D721Med (cell line): ENCODE results near the gene CXCR6.

Experiments
- DNase-seq: peaks from one replicate; pipeline ENCODE4 v3.0.0; 2011; ENCODE audit warnings: low spot score; ENCODE audit not compliant: insufficient read length
- FAIRE-seq: peaks from 2 replicates; lab custom pipeline; 2011; peaks lifted over from hg19 to GRCh38; lab: Jason Lieb, UNC
- CTCF ChIP-seq: IDR thresholded peaks from 2 replicates; pipeline ENCODE4 v1.5.1; 2012; ENCODE audit warnings: mild to moderate bottlenecking, control low read depth; ENCODE audit not compliant: insufficient read depth; ENCODE audit errors: missing control alignments

CXCR6 gene

GRCh38 chr3:45922039-45922326 lies 21.3 kb upstream of the CXCR6 start:
- no peak for DNase-seq
- no peak for TF ChIP-seq CTCF
- FAIRE-seq, result no peak

- FAIRE-seq, result no peak
- DNase-seq, result no peak
- no peak for TF ChIP-seq CTCF
Observed at GRCh38 chr3:45922950-45923590, 20.2 kb upstream of the CXCR6 start.

DNA sequence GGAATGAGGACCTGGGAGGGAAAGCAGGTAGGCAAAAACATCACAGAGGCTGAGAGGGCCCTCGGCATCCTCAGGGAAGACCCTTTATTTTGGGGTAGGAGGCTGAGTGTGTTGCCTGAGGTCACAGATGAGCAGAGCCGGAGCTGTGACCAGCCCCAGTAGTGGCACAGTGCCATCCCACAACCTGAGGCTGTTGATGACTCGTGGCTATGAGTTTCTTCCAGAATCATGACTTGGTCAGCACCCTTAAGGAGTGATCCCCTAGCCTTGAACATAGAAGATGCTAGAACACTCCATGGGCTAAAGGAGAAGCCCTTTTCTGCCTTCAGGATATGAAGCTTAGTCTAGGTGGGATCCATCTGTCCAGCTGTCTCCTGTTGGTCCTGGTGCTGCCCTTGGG lies 19.5 kb upstream of the CXCR6 start:
- DNase-seq, result no peak
- no peak for TF ChIP-seq CTCF
- FAIRE-seq, result no peak

GRCh38 chr3:45927881-45928280 lies 15.4 kb upstream of the CXCR6 start:
- TF ChIP-seq CTCF, result no peak

GRCh38 chr3:45929042-45929679 lies 14.1 kb upstream of the CXCR6 start:
- FAIRE-seq, result no peak
- peak; percentile 42 for TF ChIP-seq CTCF
- peak; percentile 48 for DNase-seq

More at GRCh38 chr3:45927881-45928280, 15.4 kb upstream of the CXCR6 start:
- DNase-seq (no peak), FAIRE-seq (no peak)

- no peak for DNase-seq
- no peak for TF ChIP-seq CTCF
- FAIRE-seq, result no peak
Observed at GRCh38 chr3:45931496-45931895, 11.8 kb upstream of the CXCR6 start.

DNA sequence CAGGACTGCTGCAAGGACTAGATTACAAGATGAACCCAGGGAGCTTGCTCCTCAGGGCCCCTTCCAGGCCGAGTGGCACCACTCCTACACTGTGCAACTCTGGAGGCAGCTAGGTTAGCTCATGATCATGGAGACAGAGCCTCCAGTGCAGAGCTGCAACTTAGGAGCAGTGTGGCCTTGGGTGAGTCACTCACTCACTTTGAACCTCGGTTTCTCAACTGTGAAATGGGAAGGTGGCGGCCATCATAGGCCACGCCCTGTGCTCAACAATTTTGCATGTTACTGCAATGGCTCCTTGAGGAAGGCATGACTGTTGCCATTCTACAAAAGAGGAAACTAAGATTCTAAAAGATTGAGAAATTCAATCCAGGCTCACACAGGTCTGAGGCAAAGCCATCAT lies 11.2 kb upstream of the CXCR6 start:
- no peak for DNase-seq
- TF ChIP-seq CTCF, result no peak
- FAIRE-seq, result no peak
